Measurements from ENCODE around the gene ANGPTL3.

Gene ANGPTL3

GRCh38 chr1:62637392-62638105 lies 40.2 kb downstream of the ANGPTL3 start:
- DNase-seq, result no peak

- no peak for DNase-seq
Observed at GRCh38 chr1:62643283-62643682, 46.0 kb downstream of the ANGPTL3 start.

- no peak for DNase-seq
Observed at GRCh38 chr1:62652387-62652786, 55.1 kb downstream of the ANGPTL3 start.

DNA sequence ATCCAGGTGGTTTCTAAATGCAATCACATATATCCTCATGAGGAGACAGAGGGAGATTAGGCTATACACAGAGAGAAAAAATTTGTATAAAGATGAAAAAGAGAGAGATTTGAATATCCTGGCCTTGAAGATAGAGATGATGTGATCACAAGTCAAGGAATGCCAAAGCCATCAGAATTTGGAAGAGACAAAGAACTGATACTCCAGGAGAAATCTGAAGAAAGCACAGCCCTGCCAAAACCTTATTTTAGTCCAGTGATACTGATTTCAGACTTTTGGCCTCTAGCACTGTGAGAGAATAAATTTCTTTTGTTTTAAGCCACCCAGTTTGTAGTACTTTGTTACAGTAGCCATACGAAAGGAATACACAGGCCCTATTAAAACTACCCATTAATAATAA lies 57.4 kb downstream of the ANGPTL3 start:
- DNase-seq, result no peak
